Right lobe of liver (tissue), 6 donors: Measurements from ENCODE around the gene MYO5B. TPM values are rescaled to one million over a fixed set of nuclear protein-coding genes. Genes with fewer than 3 reads are reported as not detected.

Experiments used
- ATAC-seq, 4 donors: fragments of 200-7000 bp; cut with Tn5 transposase; one replicate each; pipeline ENCODE4 v1.9.1; 2020; ENCODE audit warnings: mild to moderate bottlenecking in 4 of 4, moderate library complexity in 4 of 4
- DNase-seq, 3 donors: peaks; one replicate each; pipeline ENCODE4 v3.0.0-alpha.2; 2020
- H3K27ac ChIP-seq, 3 donors: fragments of 200-600 bp; one replicate each; pipeline ENCODE4 v1.8.0; 2022
- H3K27me3 ChIP-seq, 2 donors: fragments of 200-600 bp; one replicate each; pipeline ENCODE4 v1.8.0; 2022
- H3K36me3 ChIP-seq, 4 donors: fragments of 200-600 bp; sonication (generic) in 1 of 4; one replicate each; pipeline versions ENCODE4 v1.5.1 to v1.8.0; 2017 to 2022; ENCODE audit warnings: control low read depth in 1 of 4
- H3K4me1 ChIP-seq, 4 donors: fragments of 200-600 bp; sonication (generic) in 1 of 4; one replicate each; pipeline versions ENCODE4 v1.5.1 to v1.8.0; 2017 to 2022; ENCODE audit warnings: control low read depth in 1 of 4
- H3K4me3 ChIP-seq, 3 donors: fragments of 200-600 bp; one replicate each; pipeline ENCODE4 v1.8.0; 2022
- H3K9me3 ChIP-seq, 4 donors: fragments of 200-600 bp; sonication (generic) in 1 of 4; one replicate each; pipeline versions ENCODE4 v1.5.1 to v1.8.0; 2017 to 2022; ENCODE audit warnings: control low read depth in 1 of 4
- CTCF ChIP-seq, 4 donors: fragments of 200-600 bp in 3 of 4; fragments of 450-650 bp in 1 of 4; IDR thresholded peaks; one replicate each; pipeline versions ENCODE4 v1.5.1 to v1.8.0; 2016 to 2022; ENCODE audit warnings: antibody characterized with exemption in 4 of 4, mild to moderate bottlenecking in 2 of 4
- POLR2A ChIP-seq: fragments of 450-650 bp; IDR thresholded peaks from one replicate; pipeline ENCODE4 v1.6.1; 2017; ENCODE audit warnings: antibody characterized with exemption, mild to moderate bottlenecking
- WGBS: methylation state at CpG from one replicate; pipeline ENCODE4 v1.1.6; 2018; ENCODE audit warnings: low coverage, low lambda C conversion rate; ENCODE audit not compliant: insufficient coverage; ENCODE audit errors: missing lambda C conversion rate; 5-methylcytosine and 5-hydroxymethylcytosine counted together
- intact Hi-C, 2 donors: fragments of 100-400 bp; cut with DNase I; formaldehyde crosslinking; loops; one replicate each; pipeline versions ENCODE4 v1.11.2 to v1.14.1; 2022
- total RNA-seq, 6 experiments: library from RNA; depleted of rRNA in 2 of 6; stranded (reverse); fragments of >200 nt in 2 of 6; fragmentation: NEBNext Ultra II Directional in 3 of 6; extraction: Animal tissue kit (Norgen Biotek cat#: 25700) in 3 of 6; gene quantifications; one replicate each; pipeline versions ENCODE4 v1.1.0 to v1.2.4, GENCODE V29; 2016 to 2023
- donor health status: DM: no; HTN: yes; CAD: no.
- donor health status: DM: no; HTN: no; CAD: no.
- donor health status: DM: no; HTN: no; CAD: no.
- donor health status: DM: no; HTN: yes; CAD: no.
- donor health status: DM: no; HTN: yes; CAD: no.

Gene MYO5B
- total RNA-seq, 6 experiments from 2014 or later, result 13.4 to 25.1 (median 16.6) TPM

DNA sequence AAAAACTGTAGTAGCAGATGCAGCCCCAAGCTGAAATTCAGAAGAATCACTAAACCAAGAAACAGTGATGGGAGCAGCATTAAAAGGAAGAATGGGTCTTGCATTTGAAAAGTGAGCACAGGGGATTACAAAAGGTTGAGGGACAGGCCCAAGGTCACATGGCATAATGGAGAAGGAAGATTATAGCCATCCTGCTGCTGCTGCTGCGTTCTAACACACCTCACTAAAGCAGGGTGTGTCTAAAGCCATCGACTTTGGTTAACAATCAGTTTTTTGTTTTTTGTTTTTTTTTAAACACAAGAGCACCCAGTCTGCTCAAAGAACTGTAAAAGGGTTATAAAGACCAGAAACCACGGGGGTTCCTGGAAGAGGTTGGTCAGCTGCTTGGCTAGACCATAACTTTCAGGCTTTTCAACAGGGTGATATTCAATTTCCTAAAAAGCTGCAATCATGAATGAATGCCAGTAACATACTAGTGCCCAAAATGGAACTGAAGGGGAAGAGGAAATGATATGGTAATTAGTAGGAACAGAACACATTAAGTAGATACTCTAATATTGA is 102.6 kb downstream of the MYO5B start:
- Histone ChIP-seq H3K9me3 (no peaks in the 10 kb centered on the region), H3K4me1 (no peaks in the 10 kb centered on the region), H3K27ac (no peak overlapping the region), H3K36me3 (no peaks in the 10 kb centered on the region), H3K4me3 (no peak overlapping the region), H3K27me3 (no peaks in the 10 kb centered on the region)
- DNase-seq, result no peak
- ATAC-seq, result no peak
- WGBS, result 72% methylated on average over 3 of the region's 3 CpGs
- TF ChIP-seq POLR2A (no peak), CTCF (IDR thresholded peaks at IDR 0.05) (no peak)
- intact Hi-C loops, result no loop called here

DNA sequence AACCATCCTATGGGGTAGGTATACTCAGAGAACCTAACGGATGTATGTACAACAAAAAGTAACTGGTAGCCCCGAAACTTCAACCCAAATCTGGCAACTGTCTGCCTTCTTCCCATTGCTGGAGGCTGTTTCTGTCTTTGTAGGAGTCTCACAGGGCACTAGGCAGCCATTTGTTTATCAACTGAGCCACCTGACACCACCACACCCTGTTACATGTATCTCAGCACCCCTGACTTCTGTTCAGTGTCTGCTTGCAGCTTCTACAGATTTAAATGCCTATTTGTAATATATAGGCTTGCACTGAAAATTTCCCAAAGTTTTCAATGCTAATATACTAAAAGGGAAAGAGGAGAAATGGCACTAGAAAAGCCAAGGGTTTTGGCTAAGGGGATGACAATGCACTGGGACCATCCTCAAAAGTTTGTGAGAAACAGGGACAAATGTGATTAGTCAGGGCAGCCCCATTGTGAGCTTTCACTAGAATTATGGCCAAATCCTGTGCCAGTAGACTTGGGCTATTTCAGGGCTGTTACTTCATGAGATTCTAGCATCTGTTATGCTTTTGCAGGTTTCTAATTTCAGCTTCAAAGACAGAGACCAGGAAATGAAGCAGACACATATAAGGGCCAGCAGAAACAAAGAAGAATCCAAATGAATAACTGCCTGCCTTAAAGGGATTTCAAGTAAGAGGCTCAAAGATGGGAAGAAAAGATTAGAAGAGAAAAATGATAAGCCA is 103.3 kb downstream of the MYO5B start:
- Histone ChIP-seq H3K9me3 (no peaks in the 10 kb centered on the region), H3K27me3 (no peaks in the 10 kb centered on the region), H3K4me3 (no peak overlapping the region), H3K36me3 (no peaks in the 10 kb centered on the region), H3K27ac (no peak overlapping the region), H3K4me1 (no peaks in the 10 kb centered on the region)
- WGBS, result 68% methylated on average over 2 of the region's 2 CpGs
- ATAC-seq (no peak), DNase-seq (no peak)
- TF ChIP-seq POLR2A (no peak), CTCF (IDR thresholded peaks at IDR 0.05) (no peak)
- intact Hi-C loops, result no loop called here

DNA sequence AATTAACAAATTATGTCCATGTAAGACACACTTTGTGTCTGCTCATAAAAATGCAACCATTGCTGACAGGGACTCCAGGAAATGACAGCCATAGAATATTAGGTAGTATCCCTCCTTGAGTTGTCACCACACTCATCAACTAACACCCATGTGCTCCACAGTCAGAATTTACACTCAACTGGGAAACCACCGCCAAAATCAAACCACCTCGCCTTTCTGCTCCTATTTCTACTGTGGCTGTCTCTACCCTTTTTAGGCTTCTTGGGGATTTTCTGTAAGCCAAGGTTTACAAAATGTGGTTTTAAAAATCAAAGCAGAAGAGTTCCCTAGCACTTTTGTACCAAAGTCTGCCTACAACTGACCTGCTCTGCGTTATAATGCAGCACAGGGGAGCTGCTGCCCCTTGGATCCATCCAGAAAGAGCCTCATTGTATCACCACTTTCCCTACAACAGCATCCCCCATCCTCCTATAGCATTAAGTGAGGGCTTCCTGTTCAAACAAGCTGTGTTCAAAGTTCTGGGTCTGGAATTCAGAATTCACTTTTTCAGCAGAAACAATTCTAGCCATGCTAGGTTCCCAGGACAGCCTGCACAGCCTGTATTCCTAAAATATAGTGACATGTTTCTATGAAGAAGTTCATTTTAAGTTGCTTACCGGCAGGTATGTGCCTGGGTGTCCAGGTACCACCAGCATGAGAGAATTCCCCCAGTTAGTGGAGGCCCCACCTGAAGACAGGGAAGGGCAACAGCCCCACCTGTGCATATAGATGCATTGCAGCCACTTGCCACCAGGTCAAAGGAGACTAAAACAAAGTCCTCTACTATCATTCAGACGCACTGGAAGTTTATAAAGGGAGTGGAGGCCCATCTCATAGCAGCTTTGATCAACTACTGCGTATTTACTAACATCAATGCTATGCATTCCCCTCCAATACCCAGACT is 104.3 kb downstream of the MYO5B start:
- no peak overlapping the region for H3K4me3 ChIP-seq
- ATAC-seq (no peak), DNase-seq (no peak)
- H3K27ac ChIP-seq, result no peak overlapping the region
- H3K4me1 ChIP-seq, result no peaks in the 10 kb centered on the region
- no peaks in the 10 kb centered on the region for H3K27me3 ChIP-seq
- WGBS, result 82% methylated on average over 6 of the region's 6 CpGs
- H3K36me3 ChIP-seq, result no peaks in the 10 kb centered on the region
- TF ChIP-seq CTCF (IDR thresholded peaks at IDR 0.05), result no peak
- no peak for TF ChIP-seq POLR2A
- intact Hi-C loops, result no loop called here
- H3K9me3 ChIP-seq, result no peaks in the 10 kb centered on the region

DNA sequence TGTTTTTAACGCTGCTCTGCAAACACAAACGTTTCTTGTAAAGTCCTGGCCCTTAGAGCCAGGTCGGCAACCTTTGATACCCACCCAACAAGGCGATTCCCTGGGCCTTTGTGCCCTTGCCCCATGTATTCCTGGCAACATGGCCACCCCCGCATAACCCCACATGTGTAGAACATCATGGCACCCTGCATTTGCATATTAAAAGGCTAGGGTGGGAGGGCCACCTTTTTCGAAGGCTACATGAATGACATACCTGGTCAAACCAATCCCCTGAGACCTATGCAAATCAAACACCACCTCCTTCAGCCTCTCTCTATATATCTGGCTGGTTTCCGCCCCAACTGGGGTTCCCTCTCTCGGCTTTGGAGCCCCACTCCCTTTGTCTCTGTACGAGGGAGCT is 105.2 kb downstream of the MYO5B start:
- WGBS, result 87% methylated on average over 9 of the region's 9 CpGs
- no peaks in the 10 kb centered on the region for H3K27me3 ChIP-seq
- TF ChIP-seq POLR2A (no peak), CTCF (IDR thresholded peaks at IDR 0.05) (no peak)
- DNase-seq, result no peak
- H3K9me3 ChIP-seq, result no peaks in the 10 kb centered on the region
- no peak overlapping the region for H3K4me3 ChIP-seq
- ATAC-seq, result no peak
- intact Hi-C loops, result no loop called here
- no peaks in the 10 kb centered on the region for H3K36me3 ChIP-seq
- H3K27ac ChIP-seq, result no peak overlapping the region
- H3K4me1 ChIP-seq, result no peaks in the 10 kb centered on the region
